ENCODE measurements around the gene ZNF536. TPM values are rescaled to one million over a fixed set of nuclear protein-coding genes. Genes with fewer than 3 reads are reported as not detected.

Gene ZNF536
- total RNA-seq, 1 experiment from 2014 or later: not detected

DNA sequence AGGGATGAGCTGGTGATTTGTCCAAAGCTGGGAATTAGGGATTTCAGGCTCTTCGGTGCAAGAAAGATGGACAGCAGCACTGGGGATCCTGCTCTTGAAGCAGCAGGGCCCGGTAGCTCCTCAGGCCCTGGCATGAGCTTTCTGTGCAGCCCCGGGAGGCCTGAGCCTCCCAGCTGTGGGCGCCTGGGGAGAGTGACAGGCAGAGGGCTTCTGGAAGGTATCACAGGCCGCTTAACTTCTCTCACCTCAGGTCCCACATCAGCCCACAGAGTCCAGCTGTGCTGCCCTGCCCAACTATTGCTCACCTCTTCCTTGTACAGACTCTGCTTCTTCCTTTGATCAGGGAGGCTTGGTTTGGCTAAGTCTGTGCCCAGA, 14.6 kb upstream of the ZNF536 start:
- DNase-seq: no peak
- Histone ChIP-seq H2BK20ac (ENCODE audit: low read depth, low read length, poor library complexity, severe bottlenecking) (no peak overlapping the region), H3K9ac (ENCODE audit: extremely low read depth, insufficient read length, low read length) (no peak overlapping the region), H2BK15ac (ENCODE audit: low read depth, low read length) (no peak overlapping the region), H2AFZ (ENCODE audit: low read length) (no peak overlapping the region), H3K79me2 (ENCODE audit: insufficient read depth, low read length) (no peaks in the 10 kb centered on the region), H3K9me3 (ENCODE audit: control insufficient read depth, low read depth, low read length) (no peaks in the 10 kb centered on the region), H3K18ac (ENCODE audit: insufficient read length, low read depth, low read length) (no peak overlapping the region), H4K91ac (ENCODE audit: insufficient read length, low read depth, low read length) (no peak overlapping the region), H3K4ac (ENCODE audit: low read depth, low read length) (no peak overlapping the region), H4K20me1 (ENCODE audit: control insufficient read depth, insufficient read depth, insufficient read length) (no peaks in the 10 kb centered on the region), H2BK5ac (ENCODE audit: insufficient read length, low read length) (no peak overlapping the region), H3K79me1 (ENCODE audit: insufficient read depth, low read depth, low read length, poor library complexity, severe bottlenecking) (no peaks in the 10 kb centered on the region), H3K56ac (ENCODE audit: insufficient read length, low read depth, low read length) (no peak overlapping the region), H3K27ac (ENCODE audit: insufficient read length, low read depth, low read length) (no peak overlapping the region), H3K23me2 (ENCODE audit: insufficient read length, low read depth, low read length, poor library complexity, severe bottlenecking) (no peaks in the 10 kb centered on the region), H3K14ac (ENCODE audit: insufficient read depth, low read length) (no peak overlapping the region), H3K4me1 (ENCODE audit: insufficient read depth, low read length) (peaks cover 4% of the 10 kb centered on the region; the same call in 1 of the 2 replicates), H2BK120ac (ENCODE audit: low read depth, low read length, poor library complexity, severe bottlenecking) (no peak overlapping the region), H2AK5ac (ENCODE audit: insufficient read length, low read length) (no peak overlapping the region), H4K8ac (replicated peaks; ENCODE audit: insufficient read length, low read depth, low read length) (no peak overlapping the region), H3K27me3 (ENCODE audit: insufficient read depth, low read length) (no peaks in the 10 kb centered on the region), H4K5ac (ENCODE audit: insufficient read length, low read depth, low read length) (no peak overlapping the region), H3K23ac (ENCODE audit: insufficient read length, low read depth, low read length) (no peak overlapping the region), H3K4me2 (ENCODE audit: insufficient read depth, insufficient read length, low read length) (no peak overlapping the region), H2BK12ac (ENCODE audit: insufficient read length, low read depth, low read length) (no peak overlapping the region), H3T11ph (ENCODE audit: low read length) (no peak overlapping the region)
- no CpG with 5 or more reads among the region's 5 CpGs for WGBS (ENCODE audit: extremely low coverage, insufficient read length, low lambda C conversion rate)
- no peaks in the 10 kb centered on the region; a peak in 2 of 5 replicates for H3K9me3 Mint-ChIP-seq
- no peak overlapping the region for H3K27ac Mint-ChIP-seq
- TF ChIP-seq, protein P1, sequence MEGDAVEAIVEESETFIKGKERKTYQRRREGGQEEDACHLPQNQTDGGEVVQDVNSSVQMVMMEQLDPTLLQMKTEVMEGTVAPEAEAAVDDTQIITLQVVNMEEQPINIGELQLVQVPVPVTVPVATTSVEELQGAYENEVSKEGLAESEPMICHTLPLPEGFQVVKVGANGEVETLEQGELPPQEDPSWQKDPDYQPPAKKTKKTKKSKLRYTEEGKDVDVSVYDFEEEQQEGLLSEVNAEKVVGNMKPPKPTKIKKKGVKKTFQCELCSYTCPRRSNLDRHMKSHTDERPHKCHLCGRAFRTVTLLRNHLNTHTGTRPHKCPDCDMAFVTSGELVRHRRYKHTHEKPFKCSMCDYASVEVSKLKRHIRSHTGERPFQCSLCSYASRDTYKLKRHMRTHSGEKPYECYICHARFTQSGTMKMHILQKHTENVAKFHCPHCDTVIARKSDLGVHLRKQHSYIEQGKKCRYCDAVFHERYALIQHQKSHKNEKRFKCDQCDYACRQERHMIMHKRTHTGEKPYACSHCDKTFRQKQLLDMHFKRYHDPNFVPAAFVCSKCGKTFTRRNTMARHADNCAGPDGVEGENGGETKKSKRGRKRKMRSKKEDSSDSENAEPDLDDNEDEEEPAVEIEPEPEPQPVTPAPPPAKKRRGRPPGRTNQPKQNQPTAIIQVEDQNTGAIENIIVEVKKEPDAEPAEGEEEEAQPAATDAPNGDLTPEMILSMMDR (conservative IDR thresholded peaks at IDR 0.05): no peak
- 0 out of 7 replicates have a peak, but pooled peaks cover 0 to 1% (median 0%) of the 10 kb centered on the region in 3 experiments for H3K36me3 Mint-ChIP-seq (ENCODE audit: insufficient read depth in 1 of 3, low read depth in 3 of 3)
- H3K4me1 Mint-ChIP-seq: peaks cover 14 to 26% of the 10 kb centered on the region in 2 experiments
- H3K4me3 Mint-ChIP-seq: no peak overlapping the region
- peaks cover 2% of the 10 kb centered on the region; the same call in 1 of the 2 replicates for H3K27me3 Mint-ChIP-seq (ENCODE audit: low read depth)

Data from H9 (cell line).